ENCODE results near the gene ACTA1.
"Not testable (repeated sequence)": the region's sequence is repeated elsewhere in the genome, so short reads cannot be mapped to it uniquely, and the experiment has no call there.

Gene ACTA1

GRCh38 chr1:229407206-229408026, 26.5 kb downstream of the ACTA1 start:
- DNase-seq, result no peak

GRCh38 chr1:229406798-229407197, 27.1 kb downstream of the ACTA1 start:
- no peak for DNase-seq

- no peak for DNase-seq
Measured at GRCh38 chr1:229403573-229403972, 30.3 kb downstream of the ACTA1 start.

GRCh38 chr1:229402993-229403392, 30.9 kb downstream of the ACTA1 start:
- no peak for DNase-seq

- not testable (repeated sequence) for DNase-seq
Measured at GRCh38 chr1:229402329-229402728, 31.6 kb downstream of the ACTA1 start.

- DNase-seq, result no peak
Measured at GRCh38 chr1:229397762-229398161, 36.1 kb downstream of the ACTA1 start.

GRCh38 chr1:229396585-229397206, 37.2 kb downstream of the ACTA1 start:
- no peak for DNase-seq

- DNase-seq, result not testable (repeated sequence)
Measured at GRCh38 chr1:229394517-229394916, 39.4 kb downstream of the ACTA1 start.

- no peak for DNase-seq
Measured at GRCh38 chr1:229392936-229393335, 41.0 kb downstream of the ACTA1 start.

GRCh38 chr1:229390130-229390529, 43.8 kb downstream of the ACTA1 start:
- DNase-seq, result no peak

- no peak for DNase-seq
Measured at GRCh38 chr1:229388897-229389580, 44.9 kb downstream of the ACTA1 start.

- DNase-seq, result no peak
Measured at GRCh38 chr1:229385853-229386456, 47.9 kb downstream of the ACTA1 start.

- no peak for DNase-seq
Measured at GRCh38 chr1:229384822-229385221, 49.1 kb downstream of the ACTA1 start.

- no peak for DNase-seq
Measured at GRCh38 chr1:229383961-229384360, 49.9 kb downstream of the ACTA1 start.

- no peak for DNase-seq
Measured at GRCh38 chr1:229383188-229383587, 50.7 kb downstream of the ACTA1 start.
